SJCRH30 (cell line): Measurements from ENCODE around the gene FGR. TPM values are rescaled to one million over a fixed set of nuclear protein-coding genes. Genes with fewer than 3 reads are reported as not detected.
"Not testable (repeated sequence)": the region's sequence is repeated elsewhere in the genome, so short reads cannot be mapped to it uniquely, and the experiment has no call there.

ENCODE experiments used
- DNase-seq, 2 experiments: peaks; one replicate each; pipeline ENCODE4 v3.0.0-alpha.2; 2015 to 2020
- H3K27ac ChIP-seq: fragments of 250-450 bp; sonication (Bioruptor Pico); 2 replicates; pipeline ENCODE4 v1.5.1; 2020; ENCODE audit warnings: mild to moderate bottlenecking, moderate library complexity
- H3K27me3 ChIP-seq: fragments of 250-450 bp; sonication (Bioruptor Pico); 2 replicates; pipeline ENCODE4 v1.5.1; 2020; ENCODE audit warnings: mild to moderate bottlenecking, moderate library complexity
- H3K36me3 ChIP-seq: fragments of 250-450 bp; sonication (Bioruptor Pico); 2 replicates; pipeline ENCODE4 v1.5.1; 2020; ENCODE audit warnings: mild to moderate bottlenecking, moderate library complexity
- H3K4me1 ChIP-seq: fragments of 250-450 bp; sonication (Bioruptor Pico); 2 replicates; pipeline ENCODE4 v1.5.1; 2020; ENCODE audit warnings: mild to moderate bottlenecking, moderate library complexity
- H3K4me3 ChIP-seq: fragments of 250-450 bp; sonication (Bioruptor Pico); 2 replicates; pipeline ENCODE4 v1.5.1; 2020; ENCODE audit warnings: mild to moderate bottlenecking, moderate library complexity
- H3K9me3 ChIP-seq: fragments of 250-450 bp; sonication (Bioruptor Pico); replicated peaks from 2 replicates; pipeline ENCODE4 v1.5.1; 2020; ENCODE audit warnings: mild to moderate bottlenecking, moderate library complexity
- total RNA-seq: library from RNA; depleted of rRNA; stranded (reverse); fragments of >200 nt; shearing (Covaris generic); gene quantifications from 2 replicates; pipeline ENCODE4 v1.2.3, GENCODE V29; 2014

FGR gene
- total RNA-seq, 1 experiment from 2014 or later: not detected

DNA sequence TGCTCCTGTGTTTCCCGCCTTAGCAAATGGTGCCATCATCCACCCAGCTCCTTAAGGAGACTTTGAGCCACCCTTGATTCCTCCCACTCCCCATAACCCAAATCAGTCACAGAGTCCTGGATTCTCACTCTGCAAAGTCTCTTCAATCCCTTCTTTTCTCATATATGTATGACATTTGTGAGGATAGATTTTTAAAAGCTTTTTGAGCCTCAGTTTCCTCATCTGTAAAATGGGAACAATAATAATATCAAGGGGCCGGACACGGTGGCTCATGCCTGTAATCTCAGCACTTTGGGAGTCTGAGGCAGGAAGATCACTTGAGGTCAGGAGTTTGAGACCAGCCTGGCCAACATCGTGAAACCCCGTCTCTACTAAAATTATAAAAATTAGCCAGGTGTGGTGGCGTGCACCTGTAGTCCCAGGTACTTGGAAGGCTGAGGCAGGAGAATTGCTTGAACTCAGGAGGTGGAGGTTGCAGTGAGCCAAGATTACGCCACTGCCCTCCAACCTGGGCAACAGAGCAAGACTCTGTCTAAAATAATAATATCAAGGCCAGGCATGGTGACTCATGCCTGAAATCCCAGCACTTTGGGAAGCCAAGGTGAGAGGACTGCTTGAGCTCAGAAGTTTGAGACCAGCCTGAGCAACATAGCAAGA is 15.1 kb downstream of the FGR start:
- H3K4me3 ChIP-seq, H3K36me3 ChIP-seq, H3K9me3 ChIP-seq: not testable (repeated sequence)

DNA sequence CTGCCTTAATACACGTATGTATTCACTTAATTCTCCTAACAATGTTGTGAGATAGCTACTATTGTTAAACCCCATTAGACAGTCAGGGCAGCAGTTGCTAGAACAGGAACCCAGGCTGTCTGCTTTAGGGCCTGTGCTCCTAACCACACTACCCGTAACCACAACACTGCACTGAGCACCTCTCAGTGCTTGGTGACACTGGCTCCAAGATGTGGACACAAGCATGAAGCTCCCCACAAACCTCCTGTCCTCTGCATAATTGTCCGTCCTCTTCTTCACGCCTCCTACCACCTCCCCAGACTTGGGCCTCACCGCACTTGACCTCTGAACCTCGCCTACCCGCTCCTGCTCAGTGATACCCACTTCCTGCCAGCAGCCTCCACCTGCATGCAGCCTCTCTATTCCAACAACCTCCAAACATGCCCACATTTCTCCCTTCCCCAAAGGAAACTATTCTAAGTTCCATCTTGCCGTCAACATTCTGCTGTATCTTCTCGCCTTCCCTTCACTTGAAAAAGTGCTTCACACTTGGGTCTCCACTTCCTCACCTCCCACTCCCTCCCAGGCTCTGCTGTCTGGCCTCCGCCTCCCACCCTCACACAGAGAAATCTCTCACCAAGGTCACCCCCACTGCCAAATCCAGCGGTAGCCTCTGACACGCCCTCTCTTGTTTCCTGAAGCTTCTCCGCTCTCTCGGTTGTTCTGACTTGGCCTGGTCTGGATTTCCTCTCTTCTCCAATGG is 16.5 kb downstream of the FGR start:
- no peak overlapping the region for H3K27ac ChIP-seq
- H3K9me3 ChIP-seq: no peaks in the 10 kb centered on the region
- H3K36me3 ChIP-seq: no peaks in the 10 kb centered on the region
- DNase-seq: no peak
- H3K27me3 ChIP-seq: no peaks in the 10 kb centered on the region
- H3K4me3 ChIP-seq: no peak overlapping the region
- no peaks in the 10 kb centered on the region for H3K4me1 ChIP-seq

More for the DNA sequence above, 15.1 kb downstream of the FGR start:
- H3K27me3 ChIP-seq, H3K27ac ChIP-seq, DNase-seq, H3K4me1 ChIP-seq: not testable (repeated sequence)

DNA sequence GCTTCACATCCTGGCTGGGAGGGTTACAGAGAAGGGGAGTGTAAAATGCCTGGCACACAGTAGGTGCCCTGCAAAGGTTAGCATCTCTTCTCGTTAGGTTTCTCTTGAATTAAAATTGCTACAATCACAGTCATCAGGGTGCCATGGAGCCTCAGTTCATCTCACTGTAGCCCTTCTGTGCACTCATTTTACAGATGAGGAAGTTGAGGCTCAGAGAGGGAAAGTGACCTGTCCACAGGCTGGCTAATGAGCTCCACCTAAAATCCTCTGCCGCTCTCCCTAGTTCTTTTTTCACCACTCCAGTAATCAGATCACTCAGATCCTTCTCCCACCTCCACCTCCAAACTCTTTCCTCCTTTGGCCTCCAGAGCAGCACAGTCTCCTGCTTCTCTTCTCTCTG is 17.6 kb downstream of the FGR start:
- Histone ChIP-seq H3K9me3 (no peaks in the 10 kb centered on the region), H3K27me3 (no peaks in the 10 kb centered on the region), H3K36me3 (no peaks in the 10 kb centered on the region), H3K4me3 (no peak overlapping the region), H3K27ac (no peak overlapping the region), H3K4me1 (no peaks in the 10 kb centered on the region)
- DNase-seq: no peak

DNA sequence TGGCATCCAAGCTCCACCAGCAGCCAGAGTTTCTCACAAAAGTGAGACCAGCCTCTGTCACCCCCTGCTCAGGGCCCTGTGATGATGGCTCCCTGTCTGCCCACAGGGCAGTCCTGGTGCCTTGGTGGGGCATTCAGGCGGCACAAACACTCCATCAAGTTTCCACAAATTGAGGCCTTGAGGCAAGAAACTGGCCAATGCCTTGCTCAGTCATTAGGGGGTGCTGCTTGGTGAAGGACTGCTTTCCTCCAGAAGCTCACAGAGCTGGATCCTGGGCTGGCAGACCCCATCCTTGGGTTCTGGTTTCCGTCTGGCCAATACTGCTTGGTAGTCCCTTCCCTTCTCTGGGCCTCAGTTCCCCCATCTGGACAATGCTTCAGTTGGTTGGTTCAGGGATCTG is 18.5 kb downstream of the FGR start:
- no peaks in the 10 kb centered on the region for H3K27me3 ChIP-seq
- no peaks in the 10 kb centered on the region for H3K36me3 ChIP-seq
- no peaks in the 10 kb centered on the region for H3K9me3 ChIP-seq
- no peak overlapping the region for H3K27ac ChIP-seq
- DNase-seq: no peak
- H3K4me1 ChIP-seq: no peaks in the 10 kb centered on the region
- no peak overlapping the region for H3K4me3 ChIP-seq

DNA sequence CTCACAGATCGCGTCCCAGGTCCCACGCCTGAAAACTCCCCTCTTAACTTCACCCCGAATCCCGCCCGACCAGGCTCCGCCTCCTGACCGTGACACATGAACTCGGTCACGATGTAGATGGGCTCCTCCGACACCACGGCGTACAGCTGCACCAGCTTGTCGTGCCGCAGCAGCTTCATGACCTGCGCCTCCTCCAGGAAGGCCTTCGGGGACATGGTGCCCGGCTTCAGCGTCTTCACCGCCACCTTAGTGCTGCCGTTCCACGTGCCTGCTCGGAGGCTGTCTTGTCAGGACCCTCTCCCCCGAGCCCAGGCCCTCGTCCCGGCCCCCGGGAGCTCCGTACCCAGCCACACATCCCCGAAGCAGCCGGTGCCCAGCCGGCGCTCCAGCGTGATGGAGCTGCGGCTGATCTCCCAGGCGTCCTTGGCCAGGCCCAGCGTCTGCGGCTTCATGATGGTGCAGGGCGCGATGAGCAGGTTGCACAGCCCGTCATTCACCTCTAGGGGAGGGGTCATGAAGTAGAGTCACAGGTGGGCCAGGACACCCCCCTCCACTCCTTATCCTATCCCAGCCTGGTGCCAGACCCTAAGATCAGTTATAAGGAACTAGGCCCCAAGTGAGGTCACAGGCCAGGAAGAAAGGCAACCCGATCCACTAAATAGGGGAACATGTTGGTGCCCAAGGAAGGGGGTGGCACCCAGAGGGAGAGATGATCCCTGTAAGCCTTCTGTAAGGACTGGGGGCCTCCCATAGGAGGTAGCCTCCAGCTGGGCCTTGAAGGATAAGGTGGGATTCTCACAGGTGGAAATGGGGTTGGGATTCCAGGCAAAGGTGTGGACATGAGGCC is 19.4 kb downstream of the FGR start:
- DNase-seq: no peak
- H3K27me3 ChIP-seq: no peaks in the 10 kb centered on the region
- H3K36me3 ChIP-seq: no peaks in the 10 kb centered on the region
- no peaks in the 10 kb centered on the region for H3K9me3 ChIP-seq
- H3K4me3 ChIP-seq: no peak overlapping the region
- no peaks in the 10 kb centered on the region for H3K4me1 ChIP-seq
- H3K27ac ChIP-seq: no peak overlapping the region

DNA sequence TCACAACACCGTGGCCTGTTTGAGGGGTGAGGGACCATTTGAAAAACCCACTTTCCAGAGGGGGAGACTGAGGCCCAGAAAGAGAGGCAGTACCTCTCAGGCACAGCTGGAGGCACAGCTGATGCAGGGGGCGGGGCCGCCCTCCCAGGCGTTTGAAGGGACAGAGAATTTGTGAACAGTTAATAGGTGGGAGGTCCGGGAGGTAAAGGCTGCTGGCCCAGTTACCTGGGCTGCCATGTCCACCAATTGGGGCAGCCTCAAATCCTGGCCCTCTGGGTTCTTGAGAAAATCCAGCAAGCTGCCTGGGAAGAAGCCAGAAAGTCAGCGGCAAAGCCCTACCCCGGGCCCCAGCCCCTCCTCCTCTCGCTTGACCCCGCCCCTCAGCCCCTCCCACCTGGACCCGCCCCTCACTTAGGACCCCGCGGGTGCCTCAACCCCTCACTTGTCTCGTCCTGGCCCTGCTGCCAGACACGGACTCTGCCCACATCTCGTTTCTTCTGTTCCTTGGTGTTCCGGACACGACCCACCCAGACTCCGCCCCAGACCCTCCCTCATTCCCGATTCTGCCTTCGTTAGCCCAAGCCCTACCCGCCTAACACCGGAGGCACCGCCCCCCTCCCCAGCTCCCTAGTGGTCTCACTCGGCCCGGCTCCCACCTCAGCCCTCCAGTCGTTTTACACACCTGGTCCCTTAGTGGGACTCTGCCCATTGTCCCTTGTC is 20.2 kb downstream of the FGR start:
- DNase-seq: no peak
- H3K27me3 ChIP-seq: no peaks in the 10 kb centered on the region

DNA sequence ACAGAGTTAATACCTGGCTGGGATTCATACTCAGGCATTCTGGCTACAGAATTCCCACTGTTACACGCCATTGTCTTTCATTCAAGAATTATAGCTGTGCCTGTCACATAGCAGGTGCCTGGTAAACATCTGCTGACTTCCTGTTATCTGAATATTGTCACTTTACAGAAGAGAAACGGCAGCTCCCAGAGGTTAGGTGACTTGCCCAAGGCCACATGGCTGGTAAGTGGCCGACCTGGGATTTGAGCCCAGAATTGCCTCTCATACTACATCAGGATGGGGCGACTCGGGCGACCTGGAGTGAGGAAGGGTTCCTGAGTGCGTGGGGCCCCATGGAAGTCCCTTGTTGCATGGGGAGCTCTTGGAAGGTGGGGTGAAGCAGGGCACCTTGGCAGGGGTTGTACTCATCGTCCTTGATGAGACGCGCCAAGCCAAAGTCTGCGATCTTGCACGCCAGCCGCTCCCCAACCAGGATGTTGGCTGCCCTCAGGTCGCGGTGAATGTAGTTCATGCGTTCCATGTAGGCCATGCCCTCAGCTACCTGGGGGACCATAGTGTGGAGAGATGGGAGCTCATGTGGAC is 20.9 kb downstream of the FGR start:
- H3K27me3 ChIP-seq: no peaks in the 10 kb centered on the region
- no peaks in the 10 kb centered on the region for H3K4me1 ChIP-seq
- no peak for DNase-seq
- H3K9me3 ChIP-seq: no peaks in the 10 kb centered on the region
- H3K27ac ChIP-seq: no peak overlapping the region
- H3K4me3 ChIP-seq: no peak overlapping the region
- H3K36me3 ChIP-seq: no peaks in the 10 kb centered on the region

More for the DNA sequence above, 20.2 kb downstream of the FGR start:
- H3K4me1 ChIP-seq: no peaks in the 10 kb centered on the region
- H3K4me3 ChIP-seq: no peak overlapping the region
- no peaks in the 10 kb centered on the region for H3K36me3 ChIP-seq
- no peak overlapping the region for H3K27ac ChIP-seq
- no peaks in the 10 kb centered on the region for H3K9me3 ChIP-seq

DNA sequence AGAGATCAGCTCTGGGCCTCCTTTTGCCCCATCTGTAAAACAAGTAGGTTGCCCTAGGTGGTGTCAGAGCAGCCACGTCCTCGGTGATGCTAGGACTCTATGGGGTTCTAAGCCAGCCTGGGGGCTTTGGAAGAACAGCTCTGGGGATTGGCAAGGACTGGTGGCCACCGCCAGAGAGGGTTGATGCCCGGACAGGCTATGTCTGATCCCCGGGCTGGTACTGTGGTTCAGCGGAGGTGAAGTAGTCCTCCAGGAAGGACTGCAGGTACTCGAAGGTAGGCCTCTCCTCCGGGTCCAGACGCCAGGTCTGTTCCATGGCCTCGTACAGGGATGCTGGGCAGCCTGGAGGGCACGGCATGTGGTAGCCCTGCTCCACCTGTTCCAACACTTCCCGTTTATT is 22.3 kb downstream of the FGR start:
- Histone ChIP-seq H3K4me3 (no peak overlapping the region), H3K9me3 (no peaks in the 10 kb centered on the region), H3K4me1 (peaks cover 1% of the 10 kb centered on the region; the same call in 1 of the 2 replicates), H3K27ac (no peak overlapping the region), H3K27me3 (no peaks in the 10 kb centered on the region), H3K36me3 (no peaks in the 10 kb centered on the region)
- no peak for DNase-seq

DNA sequence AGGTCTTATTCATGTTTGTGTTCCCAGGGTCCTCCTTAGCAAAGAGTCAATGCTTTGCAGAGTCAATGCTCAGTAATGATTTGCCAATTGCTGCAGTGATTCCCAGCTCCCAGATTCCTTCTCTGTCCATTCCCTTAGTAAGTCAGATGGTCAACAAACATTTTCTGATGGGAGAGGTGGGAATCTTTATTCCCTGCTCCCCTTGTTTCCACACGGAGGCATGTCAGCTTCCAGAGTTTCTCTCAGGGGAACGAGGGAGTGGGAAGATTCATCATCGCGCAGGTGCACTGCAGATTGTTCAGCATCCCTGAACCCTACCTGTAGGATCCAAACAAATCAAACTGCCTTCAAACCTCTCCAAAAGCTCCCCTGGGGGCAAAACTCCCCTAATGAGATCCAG is 23.5 kb downstream of the FGR start:
- DNase-seq: no peak
- Histone ChIP-seq H3K36me3 (no peaks in the 10 kb centered on the region), H3K4me1 (peaks cover 14% of the 10 kb centered on the region), H3K27ac (no peak overlapping the region), H3K27me3 (no peaks in the 10 kb centered on the region), H3K9me3 (no peaks in the 10 kb centered on the region), H3K4me3 (no peak overlapping the region)

DNA sequence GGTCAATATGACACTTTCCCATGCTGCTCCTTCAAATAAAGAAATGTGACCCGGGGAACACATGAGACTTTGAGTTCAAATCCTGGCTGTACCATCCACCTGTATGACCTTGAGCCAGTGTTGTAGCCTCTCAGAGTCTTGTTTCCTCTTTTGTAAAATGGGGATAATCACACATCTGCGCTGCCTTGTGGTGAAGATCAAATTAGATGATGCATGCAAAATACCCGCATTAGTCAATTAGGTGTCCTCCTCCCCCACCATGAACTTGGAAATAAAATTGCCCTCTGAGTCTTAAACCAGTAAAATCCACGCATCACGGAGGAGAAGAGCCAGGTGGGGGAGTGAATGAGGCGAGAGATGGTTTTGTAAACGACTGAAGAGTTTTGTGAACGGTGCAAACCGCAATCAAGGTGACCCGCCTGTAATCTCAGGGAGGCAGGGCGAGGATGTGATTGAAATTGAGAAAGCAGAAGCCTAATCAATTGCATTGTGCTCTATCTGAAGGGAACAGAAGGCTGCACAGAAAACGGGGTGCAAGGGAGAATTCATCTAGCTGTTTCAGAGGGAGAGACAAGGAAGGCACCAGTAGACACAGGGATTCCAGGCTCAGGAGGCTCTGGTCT is 25.3 kb downstream of the FGR start:
- H3K4me1 ChIP-seq: peaks cover 23% of the 10 kb centered on the region
- no peaks in the 10 kb centered on the region for H3K9me3 ChIP-seq
- H3K27ac ChIP-seq: no peak overlapping the region
- H3K4me3 ChIP-seq: no peak overlapping the region
- no peaks in the 10 kb centered on the region for H3K36me3 ChIP-seq
- no peak for DNase-seq
- no peaks in the 10 kb centered on the region for H3K27me3 ChIP-seq

DNA sequence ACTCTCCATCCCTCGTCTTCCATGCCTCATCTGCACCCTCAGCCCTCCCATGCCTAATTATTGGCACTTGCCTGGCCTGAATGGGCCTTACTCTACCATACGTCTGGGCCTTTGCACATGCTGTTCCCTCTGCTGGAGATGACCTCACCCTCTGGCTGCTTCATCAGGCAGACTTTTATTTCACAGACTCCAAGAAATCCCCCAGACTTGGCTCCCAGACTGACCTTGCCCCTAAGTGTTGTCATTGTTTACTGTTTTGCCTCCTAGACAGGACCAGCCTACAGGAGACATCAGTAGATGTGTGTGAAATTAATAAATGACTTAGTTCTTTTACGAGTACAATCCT is 25.8 kb downstream of the FGR start:
- no peak overlapping the region for H3K4me3 ChIP-seq
- H3K9me3 ChIP-seq: no peaks in the 10 kb centered on the region
- no peak overlapping the region for H3K27ac ChIP-seq
- H3K27me3 ChIP-seq: no peaks in the 10 kb centered on the region
- no peak for DNase-seq
- H3K36me3 ChIP-seq: no peaks in the 10 kb centered on the region
- peaks cover 23% of the 10 kb centered on the region for H3K4me1 ChIP-seq

DNA sequence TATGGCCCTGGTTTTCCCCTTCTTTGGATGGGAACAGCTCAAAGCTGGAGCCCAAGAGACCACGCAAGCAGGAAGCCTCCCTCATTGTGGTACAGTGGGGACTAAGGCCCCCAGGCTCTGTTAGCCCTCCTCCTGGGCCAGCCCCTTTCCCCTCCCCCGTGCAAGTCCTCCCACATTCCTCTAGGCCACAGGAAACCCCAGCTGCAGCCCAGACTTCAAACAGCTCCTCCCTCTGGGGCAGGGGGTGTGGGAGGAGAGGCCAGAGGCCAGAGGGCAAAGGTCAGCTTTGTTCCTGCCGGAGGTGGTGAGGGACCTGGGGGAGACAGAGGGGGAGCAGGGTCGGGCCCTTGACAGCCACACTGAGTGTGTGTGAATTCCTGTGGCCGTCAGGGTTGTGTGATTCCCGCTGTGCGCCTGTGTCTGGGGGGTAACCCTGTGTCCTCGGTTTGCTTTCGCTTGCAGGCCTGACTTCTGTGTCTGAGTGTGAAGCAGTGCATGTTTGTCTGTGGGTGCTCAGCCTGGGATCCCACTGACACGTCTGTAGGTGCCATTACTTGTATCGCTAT is 27.7 kb downstream of the FGR start:
- Histone ChIP-seq H3K4me3 (no peak overlapping the region), H3K4me1 (peaks cover 23% of the 10 kb centered on the region), H3K9me3 (no peaks in the 10 kb centered on the region), H3K36me3 (no peaks in the 10 kb centered on the region), H3K27me3 (no peaks in the 10 kb centered on the region), H3K27ac (no peak overlapping the region)
- DNase-seq: peak; percentile 66 to 67

DNA sequence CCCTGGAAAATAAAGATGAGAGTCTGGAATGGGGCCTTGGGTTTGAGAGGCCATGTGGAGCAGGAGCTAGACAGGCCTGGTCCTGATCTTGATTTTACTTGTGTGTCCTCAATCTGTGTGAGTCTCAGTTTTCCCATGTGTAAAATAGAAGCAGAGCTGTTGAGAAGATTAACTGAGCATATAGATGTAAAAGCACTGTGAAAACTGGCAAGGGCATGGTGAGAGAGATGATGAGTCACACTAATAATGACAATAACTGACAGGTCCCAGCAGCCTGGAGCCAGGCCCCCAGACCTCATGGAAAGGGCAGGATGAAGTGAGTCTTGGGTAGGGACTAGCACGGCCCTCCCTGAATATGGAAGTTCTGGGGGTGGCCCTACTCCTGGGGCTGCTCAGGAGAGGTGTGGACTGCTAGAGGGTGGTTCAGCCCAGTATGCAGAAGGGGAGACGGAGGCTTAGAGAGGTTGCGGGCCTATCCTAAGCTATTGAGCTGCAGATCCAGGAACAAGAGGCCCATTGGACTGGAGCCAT is 28.2 kb downstream of the FGR start:
- Histone ChIP-seq H3K4me3 (no peak overlapping the region), H3K27me3 (no peaks in the 10 kb centered on the region), H3K4me1 (peaks cover 23% of the 10 kb centered on the region), H3K36me3 (no peaks in the 10 kb centered on the region), H3K9me3 (no peaks in the 10 kb centered on the region), H3K27ac (no peak overlapping the region)
- DNase-seq: no peak
